ENCODE measurements around the gene ASPHD1. TPM values are rescaled to one million over a fixed set of nuclear protein-coding genes. Genes with fewer than 3 reads are reported as not detected.

Gene ASPHD1
- polyA plus RNA-seq, 2 of the 4 experiments (the other 2 are of a cell fraction) = 4.6 to 20.6 TPM

DNA sequence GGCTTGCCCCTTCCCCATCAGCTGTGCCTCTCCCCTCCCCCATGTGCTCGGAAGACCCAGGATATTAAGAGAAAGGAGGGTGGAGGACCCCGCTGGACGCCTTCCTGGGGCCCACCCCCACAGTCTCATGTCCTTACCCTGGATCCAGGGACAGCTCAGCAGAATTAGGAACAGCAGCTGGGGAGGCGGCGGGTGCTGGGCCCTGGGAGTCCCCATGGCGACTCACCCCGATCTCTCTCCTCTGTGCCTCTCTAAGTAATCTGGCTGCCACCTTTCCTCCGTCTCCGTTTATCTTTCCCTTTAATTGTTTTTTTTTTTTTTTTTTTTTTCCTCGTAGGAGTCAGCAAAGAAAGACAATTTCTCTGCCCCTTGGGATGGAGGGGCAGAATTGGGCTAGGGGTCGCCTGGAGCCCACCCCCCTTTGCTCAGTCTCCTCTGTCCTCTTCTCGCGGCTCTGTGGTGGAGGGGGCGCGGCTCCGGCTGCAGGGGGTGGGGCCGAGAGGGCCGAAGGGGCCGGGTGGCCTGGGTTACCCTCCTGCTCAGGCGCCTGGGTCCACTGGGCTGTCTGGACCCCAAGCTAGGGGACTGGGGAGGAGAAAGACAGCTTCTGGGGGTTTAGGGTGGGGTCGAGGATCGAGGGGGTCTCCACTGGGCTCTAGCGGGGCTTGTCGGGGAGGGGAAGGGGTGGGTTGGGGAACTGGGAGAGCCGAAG, 1.3 kb upstream of the ASPHD1 start:
- ChIA-PET POLR2A (interaction anchor here (0.6 to 2.3 kb wide), 12 partner anchors 14 to 166 kb away, joined by 3 to 12 read pairs (median 5); partner anchors contain the start of genes ALDOA, CDIPT, HIRIP3 and INO80E), CTCF (interaction anchor here (0.6 to 5.4 kb wide), 12 partner anchors 10 to 133 kb away, joined by 3 to 41 read pairs (median 4); partner anchors contain the start of gene CDIPT)
- 6% methylated on average over 16 of the region's 25 CpGs for WGBS (ENCODE audit: missing lambda C conversion rate)
- Histone ChIP-seq H3K4me3 (peak overlapping the region; percentile 68), H3K4me1 (peaks cover 16% of the 10 kb centered on the region), H3K4me2 (peak overlapping the region; percentile 98), H3K9me3 (no peaks in the 10 kb centered on the region), H3K27ac (peak overlapping the region; percentile 66 to 88)
- FAIRE-seq = no peak
- peak in 1 of 2 experiments; percentile 58 for DNase-seq (ENCODE audit: low read depth in 1 of 2, low spot score in 1 of 2)
- TF ChIP-seq CHD2 (IDR thresholded peaks at IDR 0.05; ENCODE audit: low read length, partially characterized antibody) (peak; percentile 53), CBX8 (IDR thresholded peaks at IDR 0.05) (no peak), PHF8 (IDR thresholded peaks at IDR 0.05; ENCODE audit: borderline replicate concordance, low read depth) (peak; percentile 68; the same call in 1 of the 2 replicates)
- TF ChIP-seq, protein P1, sequence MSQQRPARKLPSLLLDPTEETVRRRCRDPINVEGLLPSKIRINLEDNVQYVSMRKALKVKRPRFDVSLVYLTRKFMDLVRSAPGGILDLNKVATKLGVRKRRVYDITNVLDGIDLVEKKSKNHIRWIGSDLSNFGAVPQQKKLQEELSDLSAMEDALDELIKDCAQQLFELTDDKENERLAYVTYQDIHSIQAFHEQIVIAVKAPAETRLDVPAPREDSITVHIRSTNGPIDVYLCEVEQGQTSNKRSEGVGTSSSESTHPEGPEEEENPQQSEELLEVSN (IDR thresholded peaks at IDR 0.05; ENCODE audit: borderline replicate concordance, low read depth) = no peak
- ATAC-seq = peak; percentile 70 to 80

DNA sequence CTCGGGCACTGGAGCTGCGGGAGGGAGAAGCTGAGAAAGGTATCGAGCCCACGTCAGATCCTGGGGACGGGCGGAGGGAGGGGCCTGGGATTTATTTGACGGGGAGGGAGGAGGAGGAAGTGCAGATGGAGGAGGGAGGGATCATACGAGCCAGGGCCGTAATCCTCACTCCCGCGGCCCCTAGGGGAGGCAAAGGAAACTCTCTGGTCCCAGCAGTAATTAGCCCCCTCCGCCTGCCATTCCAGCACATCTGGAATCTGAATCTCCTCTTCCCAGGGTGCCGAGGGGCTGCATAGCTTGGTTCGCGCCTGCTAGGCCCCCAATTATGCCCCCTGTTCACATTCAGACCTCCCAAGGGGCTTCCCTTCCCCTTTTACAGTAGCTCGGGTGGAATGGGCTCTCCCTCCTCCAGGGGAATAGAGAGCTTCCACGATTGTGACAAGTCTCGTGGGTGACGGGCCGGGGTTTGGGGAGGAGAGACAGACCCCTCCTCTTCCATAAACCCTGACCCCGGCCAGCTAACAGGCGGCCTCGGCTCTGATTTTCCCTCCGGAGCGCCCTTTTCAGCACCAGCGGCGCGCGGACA, 679 bp upstream of the ASPHD1 start, which contains the start of gene SEZ6L2:
SEZ6L2 (minus strand) TSS at position 35 of the 586 bp plus-strand sequence. CDS start 531 bp downstream, outside the sequence.
- peak within 1 kb of the TSS; percentile 80 to 88 for H3K27ac ChIP-seq
- ChIA-PET POLR2A (interaction anchor here (0.6 to 2.3 kb wide), 14 partner anchors 13 to 166 kb away, joined by 3 to 12 read pairs (median 5); partner anchors contain the start of genes ALDOA, CDIPT, HIRIP3 and INO80E), CTCF (interaction anchor here (0.7 to 5.4 kb wide), 15 partner anchors 10 to 132 kb away, joined by 3 to 41 read pairs (median 4); no protein-coding TSS in a partner anchor)
- WGBS (ENCODE audit: missing lambda C conversion rate) = under 1% methylated on average over 25 of the region's 29 CpGs
- peak within 1 kb of the TSS; percentile 68 for H3K4me3 ChIP-seq
- peaks cover 16% of the 10 kb centered on the region for H3K4me1 ChIP-seq
- no peaks in the 10 kb centered on the region for H3K9me3 ChIP-seq
- DNase-seq (ENCODE audit: low read depth in 1 of 2, low spot score in 1 of 2) (peak; percentile 89 to 94), ATAC-seq (peak; percentile 80 to 88), FAIRE-seq (no peak)
- peak within 1 kb of the TSS; percentile 98 for H3K4me2 ChIP-seq
- TF ChIP-seq CBX2 (IDR thresholded peaks at IDR 0.05; ENCODE audit: borderline replicate concordance, low read depth) = no peak
- no peak for TF ChIP-seq CEBPB (IDR thresholded peaks at IDR 0.05)
- 0 out of 2 replicates have a peak, but pooled peaks have one; percentile 44 for TF ChIP-seq HDAC2 (IDR thresholded peaks at IDR 0.05)
- TF ChIP-seq NFE2L2 (conservative IDR thresholded peaks at IDR 0.05; ENCODE audit: low read length) = no peak
- TF ChIP-seq, protein P2, sequence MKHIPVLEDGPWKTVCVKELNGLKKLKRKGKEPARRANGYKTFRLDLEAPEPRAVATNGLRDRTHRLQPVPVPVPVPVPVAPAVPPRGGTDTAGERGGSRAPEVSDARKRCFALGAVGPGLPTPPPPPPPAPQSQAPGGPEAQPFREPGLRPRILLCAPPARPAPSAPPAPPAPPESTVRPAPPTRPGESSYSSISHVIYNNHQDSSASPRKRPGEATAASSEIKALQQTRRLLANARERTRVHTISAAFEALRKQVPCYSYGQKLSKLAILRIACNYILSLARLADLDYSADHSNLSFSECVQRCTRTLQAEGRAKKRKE (CRISPR knock-in tag; IDR thresholded peaks at IDR 0.05; ENCODE audit: low read depth) = no peak
- TF ChIP-seq, protein P3, sequence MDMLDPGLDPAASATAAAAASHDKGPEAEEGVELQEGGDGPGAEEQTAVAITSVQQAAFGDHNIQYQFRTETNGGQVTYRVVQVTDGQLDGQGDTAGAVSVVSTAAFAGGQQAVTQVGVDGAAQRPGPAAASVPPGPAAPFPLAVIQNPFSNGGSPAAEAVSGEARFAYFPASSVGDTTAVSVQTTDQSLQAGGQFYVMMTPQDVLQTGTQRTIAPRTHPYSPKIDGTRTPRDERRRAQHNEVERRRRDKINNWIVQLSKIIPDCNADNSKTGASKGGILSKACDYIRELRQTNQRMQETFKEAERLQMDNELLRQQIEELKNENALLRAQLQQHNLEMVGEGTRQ (IDR thresholded peaks at IDR 0.05) = no peak
- peak; percentile 90 for TF ChIP-seq EHMT2 (IDR thresholded peaks at IDR 0.05; ENCODE audit: low read depth)
- 0 out of 5 replicates have a peak, but pooled peaks have one; percentile 21 to 22 for TF ChIP-seq RAD21 (conservative IDR thresholded peaks at IDR 0.05 in 1 of 2, IDR thresholded peaks at IDR 0.05 in 1 of 2)
- no peak for TF ChIP-seq JUNB (IDR thresholded peaks at IDR 0.05)
- TF ChIP-seq RFX5 (IDR thresholded peaks at IDR 0.05) = no peak
- no peak for TF ChIP-seq POLR2AphosphoS2 (conservative IDR thresholded peaks at IDR 0.05; ENCODE audit: low read length)
- TF ChIP-seq RARB (CRISPR knock-in tag; IDR thresholded peaks at IDR 0.05) = no peak
- TF ChIP-seq TP53 (CRISPR knock-in tag; IDR thresholded peaks at IDR 0.05) = no peak
- no peak for TF ChIP-seq FOXS1 (CRISPR knock-in tag; IDR thresholded peaks at IDR 0.05)
- TF ChIP-seq ESRRA (IDR thresholded peaks at IDR 0.05; ENCODE audit: borderline replicate concordance, low read length) = no peak
- no peak for TF ChIP-seq CHD4 (IDR thresholded peaks at IDR 0.05; ENCODE audit: borderline replicate concordance)
- TF ChIP-seq, protein P4, sequence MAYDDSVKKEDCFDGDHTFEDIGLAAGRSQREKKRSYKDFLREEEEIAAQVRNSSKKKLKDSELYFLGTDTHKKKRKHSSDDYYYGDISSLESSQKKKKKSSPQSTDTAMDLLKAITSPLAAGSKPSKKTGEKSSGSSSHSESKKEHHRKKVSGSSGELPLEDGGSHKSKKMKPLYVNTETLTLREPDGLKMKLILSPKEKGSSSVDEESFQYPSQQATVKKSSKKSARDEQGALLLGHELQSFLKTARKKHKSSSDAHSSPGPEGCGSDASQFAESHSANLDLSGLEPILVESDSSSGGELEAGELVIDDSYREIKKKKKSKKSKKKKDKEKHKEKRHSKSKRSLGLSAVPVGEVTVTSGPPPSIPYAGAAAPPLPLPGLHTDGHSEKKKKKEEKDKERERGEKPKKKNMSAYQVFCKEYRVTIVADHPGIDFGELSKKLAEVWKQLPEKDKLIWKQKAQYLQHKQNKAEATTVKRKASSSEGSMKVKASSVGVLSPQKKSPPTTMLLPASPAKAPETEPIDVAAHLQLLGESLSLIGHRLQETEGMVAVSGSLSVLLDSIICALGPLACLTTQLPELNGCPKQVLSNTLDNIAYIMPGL (CRISPR knock-in tag; IDR thresholded peaks at IDR 0.05; ENCODE audit: borderline replicate concordance) = no peak
- no peak for TF ChIP-seq FOSL2 (IDR thresholded peaks at IDR 0.05)
- no peak for TF ChIP-seq FOSL2 (CRISPR knock-in tag; IDR thresholded peaks at IDR 0.05)
- TF ChIP-seq, protein P5, sequence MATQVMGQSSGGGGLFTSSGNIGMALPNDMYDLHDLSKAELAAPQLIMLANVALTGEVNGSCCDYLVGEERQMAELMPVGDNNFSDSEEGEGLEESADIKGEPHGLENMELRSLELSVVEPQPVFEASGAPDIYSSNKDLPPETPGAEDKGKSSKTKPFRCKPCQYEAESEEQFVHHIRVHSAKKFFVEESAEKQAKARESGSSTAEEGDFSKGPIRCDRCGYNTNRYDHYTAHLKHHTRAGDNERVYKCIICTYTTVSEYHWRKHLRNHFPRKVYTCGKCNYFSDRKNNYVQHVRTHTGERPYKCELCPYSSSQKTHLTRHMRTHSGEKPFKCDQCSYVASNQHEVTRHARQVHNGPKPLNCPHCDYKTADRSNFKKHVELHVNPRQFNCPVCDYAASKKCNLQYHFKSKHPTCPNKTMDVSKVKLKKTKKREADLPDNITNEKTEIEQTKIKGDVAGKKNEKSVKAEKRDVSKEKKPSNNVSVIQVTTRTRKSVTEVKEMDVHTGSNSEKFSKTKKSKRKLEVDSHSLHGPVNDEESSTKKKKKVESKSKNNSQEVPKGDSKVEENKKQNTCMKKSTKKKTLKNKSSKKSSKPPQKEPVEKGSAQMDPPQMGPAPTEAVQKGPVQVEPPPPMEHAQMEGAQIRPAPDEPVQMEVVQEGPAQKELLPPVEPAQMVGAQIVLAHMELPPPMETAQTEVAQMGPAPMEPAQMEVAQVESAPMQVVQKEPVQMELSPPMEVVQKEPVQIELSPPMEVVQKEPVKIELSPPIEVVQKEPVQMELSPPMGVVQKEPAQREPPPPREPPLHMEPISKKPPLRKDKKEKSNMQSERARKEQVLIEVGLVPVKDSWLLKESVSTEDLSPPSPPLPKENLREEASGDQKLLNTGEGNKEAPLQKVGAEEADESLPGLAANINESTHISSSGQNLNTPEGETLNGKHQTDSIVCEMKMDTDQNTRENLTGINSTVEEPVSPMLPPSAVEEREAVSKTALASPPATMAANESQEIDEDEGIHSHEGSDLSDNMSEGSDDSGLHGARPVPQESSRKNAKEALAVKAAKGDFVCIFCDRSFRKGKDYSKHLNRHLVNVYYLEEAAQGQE (IDR thresholded peaks at IDR 0.05) = peak; percentile 99
- no peak for TF ChIP-seq PHF8 (IDR thresholded peaks at IDR 0.05; ENCODE audit: borderline replicate concordance, low read depth)
- TF ChIP-seq, protein P6, sequence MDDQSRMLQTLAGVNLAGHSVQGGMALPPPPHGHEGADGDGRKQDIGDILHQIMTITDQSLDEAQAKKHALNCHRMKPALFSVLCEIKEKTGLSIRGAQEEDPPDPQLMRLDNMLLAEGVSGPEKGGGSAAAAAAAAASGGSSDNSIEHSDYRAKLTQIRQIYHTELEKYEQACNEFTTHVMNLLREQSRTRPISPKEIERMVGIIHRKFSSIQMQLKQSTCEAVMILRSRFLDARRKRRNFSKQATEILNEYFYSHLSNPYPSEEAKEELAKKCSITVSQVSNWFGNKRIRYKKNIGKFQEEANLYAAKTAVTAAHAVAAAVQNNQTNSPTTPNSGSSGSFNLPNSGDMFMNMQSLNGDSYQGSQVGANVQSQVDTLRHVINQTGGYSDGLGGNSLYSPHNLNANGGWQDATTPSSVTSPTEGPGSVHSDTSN (IDR thresholded peaks at IDR 0.05) = no peak
- no peak for TF ChIP-seq FOSB (CRISPR knock-in tag; IDR thresholded peaks at IDR 0.05)
